Esophagus muscularis mucosa (tissue), 4 donors: ENCODE measurements around the gene PDIA2. TPM values are rescaled to one million over a fixed set of nuclear protein-coding genes. Genes with fewer than 3 reads are reported as not detected.

Experiments used
- DNase-seq: peaks from one replicate; pipeline ENCODE4 v3.0.0-alpha.2; 2017; ENCODE audit errors: extremely low spot score
- H3K27ac ChIP-seq, 4 donors: fragments of 200-600 bp; sonication (generic); replicated peaks in 1 of 4; 1 replicate in 3 of 4; 2 replicates in 1 of 4; pipeline ENCODE4 v1.5.1; 2016 to 2019; ENCODE audit warnings: mild to moderate bottlenecking in 1 of 4
- H3K27me3 ChIP-seq, 4 donors: fragments of 200-600 bp; sonication (generic); one replicate each; pipeline versions ENCODE4 v1.5.1 to v1.6.0; 2016 to 2019
- H3K36me3 ChIP-seq, 4 donors: fragments of 200-600 bp; sonication (generic); one replicate each; pipeline ENCODE4 v1.5.1; 2016 to 2019
- H3K4me1 ChIP-seq, 4 donors: fragments of 200-600 bp; sonication (generic); one replicate each; pipeline ENCODE4 v1.5.1; 2016 to 2019
- H3K4me3 ChIP-seq, 4 donors: fragments of 200-600 bp; sonication (generic); 1 replicate in 2 of 4; 2 replicates in 2 of 4; pipeline ENCODE4 v1.5.1; 2016 to 2019; ENCODE audit warnings: mild to moderate bottlenecking in 4 of 4, moderate library complexity in 1 of 4
- H3K9me3 ChIP-seq, 4 donors: fragments of 200-600 bp; sonication (generic); 1 replicate in 3 of 4; 2 replicates in 1 of 4; pipeline ENCODE4 v1.5.1; 2016 to 2019
- EP300 ChIP-seq: sonication (generic); formaldehyde crosslinking; IDR thresholded peaks from one replicate; pipeline ENCODE4 v1.6.1; 2017; ENCODE audit warnings: antibody characterized with exemption
- POLR2A ChIP-seq: fragments of 450-650 bp; IDR thresholded peaks from one replicate; pipeline ENCODE4 v1.6.1; 2017; ENCODE audit warnings: antibody characterized with exemption, moderate library complexity, mild to moderate bottlenecking, low read depth
- POLR2AphosphoS5 ChIP-seq, 2 donors: sonication (generic); formaldehyde crosslinking; IDR thresholded peaks; one replicate each; pipeline ENCODE4 v1.6.1; 2017; ENCODE audit warnings: antibody characterized with exemption in 2 of 2
- WGBS: methylation state at CpG from one replicate; pipeline ENCODE4 v1.1.5; 2018; 5-methylcytosine and 5-hydroxymethylcytosine counted together
- intact Hi-C: fragments of 100-400 bp; cut with DNase I; formaldehyde crosslinking; loops from one replicate; pipeline ENCODE4 v1.15.1; 2023
- total RNA-seq, 4 donors: library from RNA; depleted of rRNA; stranded (reverse); fragments of >200 nt; gene quantifications; one replicate each; pipeline versions ENCODE4 v1.1.0 to v1.2.1, GENCODE V29; 2016
- TF ChIP-seq, protein P1 (sequence below), 3 experiments: fragments of 200-600 bp in 2 of 3; fragments of 450-650 bp in 1 of 3; sonication (generic) in 2 of 3; IDR thresholded peaks; one replicate each; pipeline ENCODE4 v1.5.1; 2017 to 2019; ENCODE audit warnings: antibody characterized with exemption in 3 of 3, mild to moderate bottlenecking in 2 of 3, moderate library complexity in 1 of 3

The PDIA2 gene
- total RNA-seq, 4 donors from 2014 or later = 0.23 to 1.2 (median 1.0) TPM; not detected in 1

DNA sequence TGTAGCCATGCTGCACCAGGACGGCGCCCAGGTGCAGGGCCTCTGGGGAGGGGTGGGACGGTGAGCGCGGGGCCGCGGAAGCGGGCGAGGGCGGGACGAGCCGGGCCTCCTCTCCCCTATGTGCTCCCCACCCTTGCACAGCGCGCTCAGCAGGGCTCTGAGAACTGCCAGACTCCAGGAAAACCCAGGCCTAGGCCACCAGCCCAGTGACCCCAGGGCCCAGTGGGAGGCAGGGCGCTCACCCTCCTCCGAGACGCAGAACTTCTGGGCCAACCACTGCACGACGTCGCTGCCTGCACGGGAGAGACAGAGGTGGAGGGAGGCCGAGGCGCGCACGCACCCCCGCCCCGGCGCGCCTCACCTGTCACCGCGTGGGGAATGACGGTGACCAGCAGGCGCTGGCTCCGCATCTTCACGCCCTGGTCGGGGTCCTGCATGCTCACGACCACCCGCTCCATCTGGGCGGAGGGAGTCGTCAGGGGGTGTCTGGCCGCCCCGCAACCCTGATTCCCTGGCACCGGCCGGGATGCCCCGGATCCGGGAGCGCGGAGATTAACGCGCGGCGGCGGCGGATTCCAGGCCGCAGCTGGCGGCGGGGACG is 7.8 kb upstream of the PDIA2 start:
- H3K27me3 ChIP-seq = peaks cover 0 to 27% (median 0%) of the 10 kb centered on the region in 4 donors
- TF ChIP-seq, protein P1, sequence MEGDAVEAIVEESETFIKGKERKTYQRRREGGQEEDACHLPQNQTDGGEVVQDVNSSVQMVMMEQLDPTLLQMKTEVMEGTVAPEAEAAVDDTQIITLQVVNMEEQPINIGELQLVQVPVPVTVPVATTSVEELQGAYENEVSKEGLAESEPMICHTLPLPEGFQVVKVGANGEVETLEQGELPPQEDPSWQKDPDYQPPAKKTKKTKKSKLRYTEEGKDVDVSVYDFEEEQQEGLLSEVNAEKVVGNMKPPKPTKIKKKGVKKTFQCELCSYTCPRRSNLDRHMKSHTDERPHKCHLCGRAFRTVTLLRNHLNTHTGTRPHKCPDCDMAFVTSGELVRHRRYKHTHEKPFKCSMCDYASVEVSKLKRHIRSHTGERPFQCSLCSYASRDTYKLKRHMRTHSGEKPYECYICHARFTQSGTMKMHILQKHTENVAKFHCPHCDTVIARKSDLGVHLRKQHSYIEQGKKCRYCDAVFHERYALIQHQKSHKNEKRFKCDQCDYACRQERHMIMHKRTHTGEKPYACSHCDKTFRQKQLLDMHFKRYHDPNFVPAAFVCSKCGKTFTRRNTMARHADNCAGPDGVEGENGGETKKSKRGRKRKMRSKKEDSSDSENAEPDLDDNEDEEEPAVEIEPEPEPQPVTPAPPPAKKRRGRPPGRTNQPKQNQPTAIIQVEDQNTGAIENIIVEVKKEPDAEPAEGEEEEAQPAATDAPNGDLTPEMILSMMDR (IDR thresholded peaks at IDR 0.05) = no peak
- TF ChIP-seq POLR2A = no peak
- TF ChIP-seq POLR2AphosphoS5 (IDR thresholded peaks at IDR 0.05) = no peak
- TF ChIP-seq EP300 = no peak
- intact Hi-C loops = no loop called here
- peaks cover 12 to 29% (median 22%) of the 10 kb centered on the region in 4 donors for H3K4me1 ChIP-seq
- H3K4me3 ChIP-seq = peak overlapping the region; percentile 57 to 72 (median 62)
- H3K9me3 ChIP-seq = no peaks in the 10 kb centered on the region
- WGBS = no CpG with 5 or more reads among the region's 58 CpGs
- no peak for DNase-seq
- peak overlapping the region in 2 of 4 donors; percentile 36 to 43 for H3K27ac ChIP-seq
- H3K36me3 ChIP-seq = peaks cover 0 to 7% (median 2%) of the 10 kb centered on the region in 4 donors

DNA sequence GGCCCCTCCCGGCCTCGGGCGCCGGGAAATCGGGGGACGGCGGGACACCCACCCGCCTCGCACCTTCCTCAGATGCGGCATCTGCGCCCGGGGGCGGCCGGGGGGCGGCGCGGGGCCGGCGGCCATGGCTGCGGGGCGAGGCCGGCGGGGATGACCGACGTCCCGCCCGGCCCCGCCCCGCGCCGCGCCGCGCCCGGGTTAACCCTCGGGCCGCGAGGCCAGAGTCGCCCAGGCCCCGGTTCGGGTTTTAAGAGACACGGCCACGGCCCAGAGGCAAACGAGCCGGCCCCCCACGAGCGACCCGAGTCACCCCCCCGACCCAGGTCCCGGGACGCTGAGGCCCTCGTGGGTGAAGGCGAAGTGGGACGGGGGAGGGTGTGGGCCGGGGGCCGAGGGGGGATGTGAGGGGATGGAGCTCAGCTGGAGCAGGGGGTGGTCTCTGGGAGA is 7.2 kb upstream of the PDIA2 start, which contains the start of gene RGS11:
Gene RGS11 (minus strand): TSS at position 159 of the 447 bp plus-strand sequence. CDS start 33 bp downstream, at position 126.
- Histone ChIP-seq H3K4me1 (peaks cover 15 to 34% (median 26%) of the 10 kb centered on the region in 4 donors), H3K4me3 (peak within 1 kb of the TSS; percentile 57 to 72 (median 62)), H3K36me3 (peaks cover 0 to 7% (median 2%) of the 10 kb centered on the region in 4 donors), H3K27me3 (peaks cover 0 to 31% (median 2%) of the 10 kb centered on the region in 4 donors), H3K9me3 (no peaks in the 10 kb centered on the region), H3K27ac (peak within 1 kb of the TSS in 3 of 4 donors; percentile 36 to 44 (median 43))
- DNase-seq = no peak
- WGBS = 10% methylated on average over 8 of the region's 56 CpGs
- TF ChIP-seq EP300 (no peak), POLR2AphosphoS5 (IDR thresholded peaks at IDR 0.05) (no peak), POLR2A (no peak)
- TF ChIP-seq, protein P1 (IDR thresholded peaks at IDR 0.05) = no peak
- intact Hi-C loops = no loop called here

DNA sequence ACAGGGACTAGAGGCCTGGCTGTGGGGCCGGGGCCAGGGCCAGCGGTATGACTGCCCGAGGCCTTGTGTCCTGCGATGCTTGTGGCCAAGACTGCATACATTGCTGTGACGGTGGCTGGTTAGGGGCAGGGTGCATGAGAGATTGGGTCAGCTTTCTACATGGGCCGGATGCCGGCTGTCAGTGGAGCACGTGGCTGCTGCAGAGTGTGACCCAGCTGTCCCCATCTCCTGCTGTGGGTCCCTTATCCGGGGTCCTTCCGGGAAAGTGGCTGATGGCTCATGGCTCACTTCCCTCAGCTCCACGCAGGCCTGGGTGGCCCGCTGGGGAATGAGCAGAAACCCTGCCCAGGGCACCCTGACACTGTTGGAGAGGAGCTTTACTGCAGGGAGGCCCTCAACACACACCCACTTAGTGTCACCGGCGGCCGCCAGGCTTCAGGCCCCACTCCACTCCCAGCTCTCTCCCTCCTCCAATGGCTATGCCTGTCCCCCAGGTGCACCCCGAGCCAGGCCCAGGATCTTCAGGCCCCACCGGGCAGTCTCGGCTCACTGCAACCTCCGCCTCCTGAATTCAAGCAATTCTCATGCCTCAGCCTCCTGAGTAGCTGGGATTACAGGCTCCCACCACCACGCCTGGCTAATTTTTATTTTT is 6.4 kb upstream of the PDIA2 start:
- H3K9me3 ChIP-seq = no peaks in the 10 kb centered on the region
- peak overlapping the region; percentile 57 to 72 (median 62) for H3K4me3 ChIP-seq
- TF ChIP-seq POLR2A = no peak
- TF ChIP-seq POLR2AphosphoS5 (IDR thresholded peaks at IDR 0.05) = no peak
- TF ChIP-seq, protein P1 (IDR thresholded peaks at IDR 0.05) = no peak
- no peak for TF ChIP-seq EP300
- H3K36me3 ChIP-seq = peaks cover 0 to 7% (median 2%) of the 10 kb centered on the region in 4 donors
- 85% methylated on average over 13 of the region's 20 CpGs for WGBS
- DNase-seq = no peak
- H3K27ac ChIP-seq = peak overlapping the region in 2 of 4 donors; percentile 33 to 43
- peaks cover 0 to 39% (median 8%) of the 10 kb centered on the region in 4 donors for H3K27me3 ChIP-seq
- peaks cover 20 to 41% (median 33%) of the 10 kb centered on the region in 4 donors for H3K4me1 ChIP-seq
- intact Hi-C loops = no loop called here

DNA sequence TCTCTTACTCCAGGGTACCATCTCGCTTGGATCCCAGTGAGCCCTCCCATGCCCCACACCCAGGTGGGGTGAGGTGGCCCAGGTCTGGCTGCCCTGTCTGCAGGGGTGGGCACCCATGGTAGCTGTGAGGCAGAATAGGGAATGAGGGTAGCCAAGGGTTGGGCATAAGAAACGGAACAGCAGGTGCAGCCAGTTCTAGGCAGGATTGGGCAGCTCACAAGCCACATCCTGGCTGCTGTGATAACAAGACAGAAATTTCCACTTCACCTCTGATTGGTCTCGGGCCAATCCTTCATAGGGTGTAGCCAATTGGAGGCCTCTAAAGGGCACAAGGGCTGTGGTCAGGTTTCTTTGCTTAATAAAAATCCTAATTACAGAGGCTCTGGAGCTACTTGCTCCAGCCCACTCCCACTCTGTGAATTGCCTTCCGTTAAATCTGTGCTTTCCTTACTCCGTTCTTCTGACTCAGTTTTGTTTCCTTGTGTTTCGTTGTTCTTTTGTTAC is 4.0 kb upstream of the PDIA2 start:
- no peaks in the 10 kb centered on the region for H3K36me3 ChIP-seq
- H3K27ac ChIP-seq = no peak overlapping the region
- intact Hi-C loops = no loop called here
- DNase-seq = no peak
- H3K4me1 ChIP-seq = peaks cover 20 to 46% (median 36%) of the 10 kb centered on the region in 4 donors
- H3K4me3 ChIP-seq = no peak overlapping the region
- H3K9me3 ChIP-seq = no peaks in the 10 kb centered on the region
- 71% methylated on average over 6 of the region's 6 CpGs for WGBS
- H3K27me3 ChIP-seq = peaks cover 0 to 56% (median 11%) of the 10 kb centered on the region in 4 donors
- TF ChIP-seq POLR2AphosphoS5 (IDR thresholded peaks at IDR 0.05) = no peak
- TF ChIP-seq EP300 = no peak
- TF ChIP-seq, protein P1 (IDR thresholded peaks at IDR 0.05) = no peak
- no peak for TF ChIP-seq POLR2A
